ENCODE data around the gene ARFGEF2.
"Not testable (repeated sequence)": the region's sequence is repeated elsewhere in the genome, so short reads cannot be mapped to it uniquely, and the experiment has no call there.

Gene ARFGEF2

DNA sequence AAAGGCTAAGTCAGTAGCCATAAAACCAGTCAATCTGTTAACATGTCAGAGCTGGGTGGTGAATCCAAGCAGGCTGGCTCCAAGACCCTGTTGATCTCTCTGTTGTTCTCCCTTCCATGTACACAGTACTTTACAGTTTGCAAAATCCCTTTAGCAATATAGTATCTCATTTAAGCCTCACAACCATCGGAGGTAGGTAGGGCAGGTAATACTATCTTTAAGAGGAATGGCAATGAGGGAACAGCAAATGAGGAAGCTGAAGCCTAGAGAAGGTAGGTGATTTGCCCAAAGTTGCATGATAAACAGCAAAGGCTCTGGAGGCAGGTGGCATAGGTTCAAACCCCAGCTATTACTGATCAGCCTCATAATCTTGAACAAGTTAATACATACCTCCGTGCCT lies 34.7 kb upstream of the ARFGEF2 start:
- H3K27ac ChIP-seq: no peak overlapping the region
- no peaks in the 10 kb centered on the region for H3K27me3 ChIP-seq (replicated peaks)
- DNase-seq: no peak
- no peaks in the 10 kb centered on the region for H3K36me3 ChIP-seq (replicated peaks)
- TF ChIP-seq, protein P1, sequence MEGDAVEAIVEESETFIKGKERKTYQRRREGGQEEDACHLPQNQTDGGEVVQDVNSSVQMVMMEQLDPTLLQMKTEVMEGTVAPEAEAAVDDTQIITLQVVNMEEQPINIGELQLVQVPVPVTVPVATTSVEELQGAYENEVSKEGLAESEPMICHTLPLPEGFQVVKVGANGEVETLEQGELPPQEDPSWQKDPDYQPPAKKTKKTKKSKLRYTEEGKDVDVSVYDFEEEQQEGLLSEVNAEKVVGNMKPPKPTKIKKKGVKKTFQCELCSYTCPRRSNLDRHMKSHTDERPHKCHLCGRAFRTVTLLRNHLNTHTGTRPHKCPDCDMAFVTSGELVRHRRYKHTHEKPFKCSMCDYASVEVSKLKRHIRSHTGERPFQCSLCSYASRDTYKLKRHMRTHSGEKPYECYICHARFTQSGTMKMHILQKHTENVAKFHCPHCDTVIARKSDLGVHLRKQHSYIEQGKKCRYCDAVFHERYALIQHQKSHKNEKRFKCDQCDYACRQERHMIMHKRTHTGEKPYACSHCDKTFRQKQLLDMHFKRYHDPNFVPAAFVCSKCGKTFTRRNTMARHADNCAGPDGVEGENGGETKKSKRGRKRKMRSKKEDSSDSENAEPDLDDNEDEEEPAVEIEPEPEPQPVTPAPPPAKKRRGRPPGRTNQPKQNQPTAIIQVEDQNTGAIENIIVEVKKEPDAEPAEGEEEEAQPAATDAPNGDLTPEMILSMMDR (IDR thresholded peaks at IDR 0.05; ENCODE audit: low read depth, low read length, missing control alignments): no peak
- no peak overlapping the region for H3K4me3 ChIP-seq (ENCODE audit: low read depth, low read length)
- in situ Hi-C loops (cut with HindIII; ENCODE audit: low pct_ligation_motif_present, low sequenced_read_pairs): no loop called here

DNA sequence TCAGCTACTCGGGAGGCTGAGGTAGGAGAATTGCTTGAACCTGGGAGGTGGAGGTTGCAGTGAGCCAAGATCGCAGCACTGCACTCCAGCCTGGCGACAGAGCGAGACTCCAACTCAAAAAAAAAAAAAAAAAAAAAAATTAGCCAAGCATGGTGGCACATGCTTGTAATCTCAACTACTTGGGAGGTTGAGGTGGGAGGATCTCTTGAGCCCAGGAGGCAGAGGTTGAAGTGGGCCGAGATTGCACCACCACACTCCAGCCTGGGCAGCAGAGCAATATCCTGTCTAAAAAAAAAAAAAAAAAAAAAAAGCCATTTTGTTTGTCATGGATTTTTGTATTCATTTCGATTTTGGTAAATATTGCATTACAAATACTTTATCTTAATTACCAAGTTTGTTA lies 33.0 kb upstream of the ARFGEF2 start:
- H3K27ac ChIP-seq; DNase-seq; H3K4me3 ChIP-seq (ENCODE audit: low read depth, low read length); H3K27me3 ChIP-seq (replicated peaks); in situ Hi-C loops (cut with HindIII; ENCODE audit: low pct_ligation_motif_present, low sequenced_read_pairs); H3K36me3 ChIP-seq (replicated peaks): not testable (repeated sequence)

DNA sequence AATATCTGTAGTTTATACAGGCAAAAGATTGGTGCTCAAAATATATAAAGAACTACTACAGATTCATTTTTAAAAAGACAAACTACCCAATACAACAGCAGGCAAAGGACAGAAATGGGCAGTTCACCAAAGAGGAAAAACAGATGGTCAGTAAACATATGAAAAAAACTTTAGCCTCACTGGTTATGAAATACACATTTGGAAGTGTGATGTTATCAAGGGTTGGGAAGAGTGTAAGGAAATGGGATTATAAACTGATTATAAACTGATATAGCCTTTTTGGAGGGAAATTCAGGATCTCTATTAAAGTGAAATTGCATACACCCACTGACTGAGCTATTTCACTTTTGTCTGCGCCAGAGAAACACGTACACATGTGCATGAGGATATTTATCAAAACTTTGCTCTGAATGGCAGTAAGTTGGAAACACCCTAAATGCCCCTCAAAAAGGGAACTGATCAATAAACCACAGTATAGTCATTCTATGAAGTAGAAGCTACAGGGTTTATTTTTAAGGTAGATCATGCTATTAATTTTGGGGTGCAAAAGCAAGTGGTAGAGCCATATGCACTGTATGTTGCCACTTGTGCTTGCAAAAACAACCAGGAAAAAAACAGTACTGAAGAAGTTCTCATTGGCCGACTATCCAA lies 32.2 kb upstream of the ARFGEF2 start:
- in situ Hi-C loops (cut with HindIII; ENCODE audit: low pct_ligation_motif_present, low sequenced_read_pairs): no loop called here
- Histone ChIP-seq H3K4me3 (ENCODE audit: low read depth, low read length) (no peak overlapping the region), H3K36me3 (replicated peaks) (no peaks in the 10 kb centered on the region), H3K27ac (no peak overlapping the region), H3K27me3 (replicated peaks) (no peaks in the 10 kb centered on the region)
- TF ChIP-seq, protein P1 (IDR thresholded peaks at IDR 0.05; ENCODE audit: low read depth, low read length, missing control alignments): no peak
- DNase-seq: no peak

DNA sequence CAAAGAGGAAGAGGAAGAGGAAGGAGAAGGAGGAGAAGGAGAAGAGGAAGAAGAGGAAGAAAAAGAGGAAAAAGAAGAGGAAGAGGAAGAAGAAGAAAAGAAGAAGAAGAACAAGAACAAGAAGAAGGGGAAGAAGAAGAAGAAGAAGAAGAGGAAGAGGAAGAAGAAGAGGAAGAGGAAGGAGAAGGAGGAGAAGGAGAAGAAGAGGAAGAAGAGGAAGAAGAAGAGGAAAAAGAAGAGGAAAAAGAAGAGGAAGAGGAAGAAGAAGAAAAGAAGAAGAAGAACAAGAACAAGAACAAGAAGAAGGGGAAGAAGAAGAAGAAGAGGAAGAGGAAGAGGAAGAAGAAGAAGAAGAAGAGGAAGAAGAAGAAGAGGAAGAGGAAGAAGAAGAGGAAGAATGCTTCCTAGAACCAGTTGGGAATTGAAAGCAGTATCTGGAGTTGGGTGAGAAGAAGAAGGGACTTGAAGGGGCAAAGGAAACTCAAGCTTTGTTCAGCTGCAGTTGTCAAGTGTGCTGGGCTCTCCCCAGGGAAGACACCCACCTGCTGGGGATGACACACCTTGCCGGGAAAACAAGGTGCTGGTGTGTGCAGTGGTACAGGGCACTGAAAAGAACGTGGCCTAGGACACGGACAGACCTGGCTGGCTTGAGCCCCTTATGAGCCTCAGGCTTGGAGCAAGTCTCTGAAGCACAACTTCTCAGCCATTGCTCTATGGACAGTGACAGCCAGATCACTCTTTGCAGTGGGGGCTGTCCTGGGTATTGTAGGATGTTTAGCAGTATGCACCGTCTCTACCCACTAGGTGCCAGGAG lies 30.1 kb upstream of the ARFGEF2 start:
- TF ChIP-seq, protein P1 (IDR thresholded peaks at IDR 0.05; ENCODE audit: low read depth, low read length, missing control alignments): no peak
- Histone ChIP-seq H3K36me3 (replicated peaks) (no peaks in the 10 kb centered on the region), H3K27ac (no peak overlapping the region), H3K27me3 (replicated peaks) (no peaks in the 10 kb centered on the region), H3K4me3 (ENCODE audit: low read depth, low read length) (no peak overlapping the region)
- no peak for DNase-seq
- in situ Hi-C loops (cut with HindIII; ENCODE audit: low pct_ligation_motif_present, low sequenced_read_pairs): no loop called here

DNA sequence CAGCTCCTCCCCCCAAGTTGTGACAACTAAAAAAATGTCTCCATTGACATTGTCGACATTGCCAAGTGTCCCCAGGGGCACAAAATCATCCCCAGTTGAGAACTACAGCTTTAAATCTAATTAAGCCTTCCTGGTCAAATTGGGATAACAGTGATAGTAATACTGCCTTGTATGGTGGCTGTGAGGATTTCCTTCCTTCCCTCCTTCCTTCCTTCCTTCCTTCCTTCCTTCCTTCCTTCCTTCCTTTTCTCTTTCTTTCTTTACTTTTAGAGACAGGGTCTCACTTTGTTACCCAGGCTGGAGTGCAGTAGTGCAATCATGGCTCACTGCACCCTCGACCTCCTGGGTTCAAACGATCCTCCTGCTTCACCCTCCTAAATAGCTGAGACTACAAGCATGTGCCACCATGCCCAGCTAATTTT lies 29.5 kb upstream of the ARFGEF2 start:
- in situ Hi-C loops (cut with HindIII; ENCODE audit: low pct_ligation_motif_present, low sequenced_read_pairs): no loop called here
- Histone ChIP-seq H3K36me3 (replicated peaks) (no peaks in the 10 kb centered on the region), H3K27ac (no peak overlapping the region), H3K4me3 (ENCODE audit: low read depth, low read length) (no peak overlapping the region), H3K27me3 (replicated peaks) (no peaks in the 10 kb centered on the region)
- TF ChIP-seq, protein P1 (IDR thresholded peaks at IDR 0.05; ENCODE audit: low read depth, low read length, missing control alignments): no peak
- DNase-seq: no peak

DNA sequence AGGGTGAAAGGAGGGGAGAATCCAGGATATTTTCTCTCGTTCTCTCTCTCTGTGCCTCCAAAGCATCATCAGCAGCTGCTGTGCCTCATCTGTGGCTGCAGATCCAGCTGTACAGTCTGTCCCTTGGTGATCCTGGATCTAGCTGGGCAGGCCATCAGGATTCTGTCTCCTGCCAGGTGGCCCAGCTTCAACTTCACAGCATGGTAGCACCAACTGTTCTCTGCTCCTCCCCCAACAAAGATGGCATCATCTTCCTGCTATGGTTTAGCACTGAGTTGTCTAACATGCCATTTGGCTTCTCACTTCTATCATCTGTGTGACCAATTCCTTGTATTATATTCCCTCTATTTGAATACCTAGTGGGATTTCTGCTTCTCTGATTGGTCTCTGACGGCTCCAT lies 28.6 kb upstream of the ARFGEF2 start:
- in situ Hi-C loops (cut with HindIII; ENCODE audit: low pct_ligation_motif_present, low sequenced_read_pairs): no loop called here
- no peak for DNase-seq
- TF ChIP-seq, protein P1 (IDR thresholded peaks at IDR 0.05; ENCODE audit: low read depth, low read length, missing control alignments): no peak
- Histone ChIP-seq H3K36me3 (replicated peaks) (no peaks in the 10 kb centered on the region), H3K27me3 (replicated peaks) (no peaks in the 10 kb centered on the region), H3K4me3 (ENCODE audit: low read depth, low read length) (no peak overlapping the region), H3K27ac (no peak overlapping the region)

All from brain microvascular endothelial cell (primary cell).